Progenitor cell of endocrine pancreas (in vitro differentiated cells): ENCODE measurements around the gene LPCAT2. TPM values are rescaled to one million over a fixed set of nuclear protein-coding genes. Genes with fewer than 3 reads are reported as not detected.

Experiments
- DNase-seq: peaks from one replicate; pipeline ENCODE4 v3.0.0; 2021; ENCODE audit warnings: low spot score; ENCODE audit not compliant: unreplicated experiment
- H3K27ac Mint-ChIP-seq: 2 replicates; pipeline ENCODE4 v1.8.0; 2021; ENCODE audit warnings: mild to moderate bottlenecking, moderate library complexity, mixed read lengths
- H3K27me3 Mint-ChIP-seq: 2 replicates; pipeline ENCODE4 v1.8.0; 2021; ENCODE audit warnings: mixed read lengths
- H3K36me3 Mint-ChIP-seq: 2 replicates; pipeline ENCODE4 v1.8.0; 2022; ENCODE audit warnings: mixed read lengths; ENCODE audit not compliant: insufficient read depth
- H3K4me1 Mint-ChIP-seq: 2 replicates; pipeline ENCODE4 v1.8.0; 2021; ENCODE audit warnings: low read depth, mixed read lengths
- H3K4me3 Mint-ChIP-seq: 2 replicates; pipeline ENCODE4 v1.8.0; 2021; ENCODE audit warnings: low read depth, mild to moderate bottlenecking, moderate library complexity, mixed read lengths
- H3K9me3 Mint-ChIP-seq: 2 replicates; pipeline ENCODE4 v1.8.0; 2021; ENCODE audit warnings: low read depth, mixed read lengths
- total RNA-seq: library from RNA; stranded (reverse); gene quantifications from 2 replicates; pipeline ENCODE4 v1.2.1, GENCODE V29; 2021
- TF ChIP-seq, protein P1 (sequence below): fragments of 200-600 bp; sonication (generic); IDR thresholded peaks from one replicate; pipeline ENCODE4 v1.5.0; 2021; ENCODE audit warnings: antibody characterized with exemption, mild to moderate bottlenecking; ENCODE audit not compliant: unreplicated experiment

Gene LPCAT2
- total RNA-seq, 1 donor from 2014 or later: 3.2 TPM

GRCh38 chr16:55568207-55568606 is 59.3 kb downstream of the LPCAT2 start:
- Mint-ChIP-seq H3K9me3 (no peaks in the 10 kb centered on the region), H3K36me3 (peaks cover 2% of the 10 kb centered on the region), H3K27ac (no peak overlapping the region), H3K27me3 (no peaks in the 10 kb centered on the region), H3K4me1 (no peaks in the 10 kb centered on the region), H3K4me3 (no peak overlapping the region)
- TF ChIP-seq, protein P1, sequence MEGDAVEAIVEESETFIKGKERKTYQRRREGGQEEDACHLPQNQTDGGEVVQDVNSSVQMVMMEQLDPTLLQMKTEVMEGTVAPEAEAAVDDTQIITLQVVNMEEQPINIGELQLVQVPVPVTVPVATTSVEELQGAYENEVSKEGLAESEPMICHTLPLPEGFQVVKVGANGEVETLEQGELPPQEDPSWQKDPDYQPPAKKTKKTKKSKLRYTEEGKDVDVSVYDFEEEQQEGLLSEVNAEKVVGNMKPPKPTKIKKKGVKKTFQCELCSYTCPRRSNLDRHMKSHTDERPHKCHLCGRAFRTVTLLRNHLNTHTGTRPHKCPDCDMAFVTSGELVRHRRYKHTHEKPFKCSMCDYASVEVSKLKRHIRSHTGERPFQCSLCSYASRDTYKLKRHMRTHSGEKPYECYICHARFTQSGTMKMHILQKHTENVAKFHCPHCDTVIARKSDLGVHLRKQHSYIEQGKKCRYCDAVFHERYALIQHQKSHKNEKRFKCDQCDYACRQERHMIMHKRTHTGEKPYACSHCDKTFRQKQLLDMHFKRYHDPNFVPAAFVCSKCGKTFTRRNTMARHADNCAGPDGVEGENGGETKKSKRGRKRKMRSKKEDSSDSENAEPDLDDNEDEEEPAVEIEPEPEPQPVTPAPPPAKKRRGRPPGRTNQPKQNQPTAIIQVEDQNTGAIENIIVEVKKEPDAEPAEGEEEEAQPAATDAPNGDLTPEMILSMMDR: no peak
- no peak for DNase-seq

DNA sequence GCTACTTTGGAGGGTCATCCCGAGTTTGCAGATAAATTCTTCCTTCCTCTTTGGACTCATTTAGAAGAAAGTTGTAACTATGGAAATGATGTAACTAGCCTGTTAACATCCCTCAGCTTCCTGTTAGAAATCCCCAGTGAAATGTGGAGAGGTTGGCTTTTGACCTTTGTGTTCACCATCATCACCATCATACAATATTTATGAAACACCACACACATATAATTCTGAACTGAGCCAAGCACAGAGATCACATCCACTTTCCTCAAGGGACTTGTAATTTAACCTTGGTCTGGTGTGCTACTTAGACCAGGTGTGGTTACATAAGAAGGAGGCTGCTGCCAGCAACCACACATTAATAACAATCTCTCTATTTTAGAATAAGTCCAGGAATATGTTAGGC is 60.2 kb downstream of the LPCAT2 start:
- no peaks in the 10 kb centered on the region for H3K9me3 Mint-ChIP-seq
- H3K27ac Mint-ChIP-seq: no peak overlapping the region
- DNase-seq: no peak
- no peak overlapping the region for H3K4me3 Mint-ChIP-seq
- peaks cover 2% of the 10 kb centered on the region for H3K36me3 Mint-ChIP-seq
- TF ChIP-seq, protein P1: no peak
- no peaks in the 10 kb centered on the region for H3K27me3 Mint-ChIP-seq
- no peaks in the 10 kb centered on the region for H3K4me1 Mint-ChIP-seq

- DNase-seq: no peak
- H3K4me3 Mint-ChIP-seq: no peak overlapping the region
- no peak overlapping the region for H3K27ac Mint-ChIP-seq
- no peaks in the 10 kb centered on the region for H3K27me3 Mint-ChIP-seq
- H3K9me3 Mint-ChIP-seq: no peaks in the 10 kb centered on the region
- TF ChIP-seq, protein P1: no peak
- no peaks in the 10 kb centered on the region for H3K4me1 Mint-ChIP-seq
- peaks cover 2% of the 10 kb centered on the region for H3K36me3 Mint-ChIP-seq
Measured at GRCh38 chr16:55570159-55570558, 61.3 kb downstream of the LPCAT2 start.

DNA sequence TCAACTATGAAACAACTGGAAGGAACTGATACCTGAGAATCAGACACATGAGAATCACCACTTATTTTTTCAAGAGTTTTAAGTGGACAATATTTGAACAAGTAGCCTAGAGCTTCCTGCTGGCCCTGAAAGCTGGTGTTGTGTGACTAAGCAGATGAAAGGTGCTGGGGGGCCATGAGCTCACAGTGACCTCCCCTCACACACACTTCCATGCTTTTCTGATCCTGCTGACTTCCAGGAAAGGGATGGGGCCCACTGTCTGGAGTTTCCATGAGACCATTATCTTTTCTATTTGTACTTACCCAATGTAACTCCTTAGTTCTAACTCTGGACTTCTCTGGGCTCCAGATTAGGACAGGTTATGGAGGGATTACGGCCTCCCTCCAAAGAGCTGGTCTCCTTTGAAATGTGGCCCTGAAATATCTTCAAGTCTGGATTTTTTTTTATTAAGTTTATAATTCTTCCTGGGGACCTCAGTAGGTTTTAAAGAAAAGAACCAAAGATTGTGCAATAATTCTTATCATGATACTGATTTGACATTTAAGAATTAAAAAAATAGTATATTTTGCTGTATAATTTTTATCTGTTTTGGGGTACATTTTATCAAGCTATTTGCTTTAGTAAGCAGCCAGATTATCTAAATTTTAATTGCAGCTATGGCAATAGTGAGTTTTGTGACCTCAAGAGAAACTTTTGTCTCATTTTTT is 62.5 kb downstream of the LPCAT2 start:
- TF ChIP-seq, protein P1: no peak
- no peaks in the 10 kb centered on the region for H3K27me3 Mint-ChIP-seq
- no peaks in the 10 kb centered on the region for H3K9me3 Mint-ChIP-seq
- H3K27ac Mint-ChIP-seq: no peak overlapping the region
- no peak overlapping the region for H3K4me3 Mint-ChIP-seq
- no peaks in the 10 kb centered on the region for H3K4me1 Mint-ChIP-seq
- DNase-seq: no peak
- H3K36me3 Mint-ChIP-seq: peaks cover 2% of the 10 kb centered on the region

GRCh38 chr16:55572439-55572838 is 63.6 kb downstream of the LPCAT2 start:
- no peaks in the 10 kb centered on the region for H3K36me3 Mint-ChIP-seq
- TF ChIP-seq, protein P1: no peak
- no peaks in the 10 kb centered on the region for H3K4me1 Mint-ChIP-seq
- H3K27me3 Mint-ChIP-seq: no peaks in the 10 kb centered on the region
- H3K4me3 Mint-ChIP-seq: no peak overlapping the region
- no peak overlapping the region for H3K27ac Mint-ChIP-seq
- DNase-seq: no peak
- H3K9me3 Mint-ChIP-seq: no peaks in the 10 kb centered on the region
